Choroid plexus epithelial cell (primary cell): ENCODE data around the gene KCNG4.

Experiments
- DNase-seq: peaks from one replicate; pipeline ENCODE4 v3.0.0-alpha.2; 2010; ENCODE audit warnings: low read depth
- H3K4me3 ChIP-seq: 2 replicates; pipeline ENCODE4 v1.5.1; 2011; ENCODE audit warnings: low read depth, mild to moderate bottlenecking, control low read depth, low read length, moderate library complexity
- TF ChIP-seq, protein P1 (sequence below): conservative IDR thresholded peaks from 2 replicates; pipeline ENCODE4 v1.5.1; 2011; ENCODE audit warnings: low read depth, mild to moderate bottlenecking, control low read depth, inconsistent platforms, low read length, moderate library complexity

KCNG4 gene

GRCh38 chr16:84262939-84263338 is 23.1 kb upstream of the KCNG4 start:
- DNase-seq, result no peak
- H3K4me3 ChIP-seq, result no peak overlapping the region
- TF ChIP-seq, protein P1, sequence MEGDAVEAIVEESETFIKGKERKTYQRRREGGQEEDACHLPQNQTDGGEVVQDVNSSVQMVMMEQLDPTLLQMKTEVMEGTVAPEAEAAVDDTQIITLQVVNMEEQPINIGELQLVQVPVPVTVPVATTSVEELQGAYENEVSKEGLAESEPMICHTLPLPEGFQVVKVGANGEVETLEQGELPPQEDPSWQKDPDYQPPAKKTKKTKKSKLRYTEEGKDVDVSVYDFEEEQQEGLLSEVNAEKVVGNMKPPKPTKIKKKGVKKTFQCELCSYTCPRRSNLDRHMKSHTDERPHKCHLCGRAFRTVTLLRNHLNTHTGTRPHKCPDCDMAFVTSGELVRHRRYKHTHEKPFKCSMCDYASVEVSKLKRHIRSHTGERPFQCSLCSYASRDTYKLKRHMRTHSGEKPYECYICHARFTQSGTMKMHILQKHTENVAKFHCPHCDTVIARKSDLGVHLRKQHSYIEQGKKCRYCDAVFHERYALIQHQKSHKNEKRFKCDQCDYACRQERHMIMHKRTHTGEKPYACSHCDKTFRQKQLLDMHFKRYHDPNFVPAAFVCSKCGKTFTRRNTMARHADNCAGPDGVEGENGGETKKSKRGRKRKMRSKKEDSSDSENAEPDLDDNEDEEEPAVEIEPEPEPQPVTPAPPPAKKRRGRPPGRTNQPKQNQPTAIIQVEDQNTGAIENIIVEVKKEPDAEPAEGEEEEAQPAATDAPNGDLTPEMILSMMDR, result no peak

GRCh38 chr16:84262031-84262430 is 22.2 kb upstream of the KCNG4 start:
- no peak for DNase-seq
- H3K4me3 ChIP-seq, result no peak overlapping the region
- TF ChIP-seq, protein P1, result no peak

DNA sequence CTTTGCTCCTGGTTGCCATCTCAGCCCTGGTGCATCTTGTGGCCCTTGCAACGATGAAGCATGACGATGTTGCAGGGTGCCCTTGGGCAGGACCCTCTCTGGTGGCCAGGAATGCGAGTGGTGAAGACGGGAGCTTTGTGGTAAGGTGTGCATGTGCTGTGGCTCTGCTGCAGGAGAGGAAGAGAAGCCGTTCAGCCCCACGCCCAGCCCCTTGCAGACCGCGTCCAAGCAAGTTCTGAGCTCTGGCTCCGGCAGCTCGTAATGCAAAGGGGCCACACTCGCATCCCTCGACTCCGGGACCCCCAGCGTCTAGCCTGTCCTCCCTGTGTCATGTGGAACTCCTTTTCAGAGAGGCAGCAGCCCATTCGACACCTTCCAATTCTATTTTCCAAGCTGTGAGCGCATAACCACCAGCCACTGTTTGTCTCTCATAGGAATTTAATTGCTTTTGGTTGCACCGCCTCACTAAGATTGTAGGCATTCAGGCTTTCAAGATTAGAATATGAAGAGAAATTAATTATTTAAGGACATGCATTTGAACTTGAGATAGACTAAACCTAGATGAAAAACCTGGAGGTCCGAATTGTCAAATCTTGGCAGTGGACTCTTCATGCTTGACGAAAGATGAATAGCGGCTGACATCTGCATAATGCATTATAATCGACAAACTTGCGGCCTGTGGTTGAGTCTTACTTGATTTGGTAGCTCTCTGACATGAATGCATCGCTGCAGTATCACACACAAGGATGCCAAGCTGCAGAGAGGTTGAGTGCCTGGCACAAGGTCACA is 21.1 kb upstream of the KCNG4 start:
- H3K4me3 ChIP-seq, result no peak overlapping the region
- no peak for DNase-seq
- TF ChIP-seq, protein P1, result no peak

GRCh38 chr16:84259691-84260090 is 19.9 kb upstream of the KCNG4 start:
- no peak for DNase-seq
- TF ChIP-seq, protein P1, result no peak
- H3K4me3 ChIP-seq, result no peak overlapping the region

GRCh38 chr16:84258266-84258665 is 18.5 kb upstream of the KCNG4 start:
- DNase-seq, result no peak
- TF ChIP-seq, protein P1, result no peak
- H3K4me3 ChIP-seq, result no peak overlapping the region

GRCh38 chr16:84255050-84255810 is 15.4 kb upstream of the KCNG4 start:
- no peak overlapping the region for H3K4me3 ChIP-seq
- DNase-seq, result no peak
- TF ChIP-seq, protein P1, result no peak

GRCh38 chr16:84254062-84254461 is 14.2 kb upstream of the KCNG4 start:
- TF ChIP-seq, protein P1, result no peak
- no peak for DNase-seq
- H3K4me3 ChIP-seq, result no peak overlapping the region
